H1 (cell line): ENCODE results near the gene GIGYF2. TPM values are rescaled to one million over a fixed set of nuclear protein-coding genes. Genes with fewer than 3 reads are reported as not detected.
"Not testable (repeated sequence)": the region's sequence is repeated elsewhere in the genome, so short reads cannot be mapped to it uniquely, and the experiment has no call there.

Experiments
- CTCF ChIA-PET: fragments of 300-600 bp; sonication (Branson Sonifier 250); formaldehyde crosslinking; loops from one replicate; lab custom pipeline; 2021; ENCODE audit not compliant: partially characterized antibody; lab: Charles Lee
- POLR2A ChIA-PET: fragments of 300-600 bp; sonication (Branson Sonifier 250); formaldehyde crosslinking; loops from one replicate; lab custom pipeline; 2021; ENCODE audit warnings: inconsistent platforms; ENCODE audit not compliant: partially characterized antibody; lab: Charles Lee
- DNase-seq, 2 experiments: peaks; one replicate each; pipeline versions ENCODE4 v3.0.0 to v3.0.0-alpha.2; 2010 to 2022; ENCODE audit warnings: low spot score in 2 of 2, low read depth in 1 of 2, mixed read lengths in 1 of 2
- FAIRE-seq: peaks from 2 replicates; lab custom pipeline; 2011; peaks lifted over from hg19 to GRCh38; lab: Jason Lieb, UNC
- H2AFZ ChIP-seq: 2 replicates; pipeline ENCODE4 v1.8.1; 2012; ENCODE audit warnings: low read length, inconsistent platforms
- H2AK5ac ChIP-seq: 2 replicates; pipeline ENCODE4 v1.6.1; 2013; ENCODE audit warnings: low read depth, low read length
- H2BK120ac ChIP-seq: replicated peaks from 2 replicates; pipeline ENCODE3; 2013; ENCODE audit warnings: low read depth, low read length, inconsistent platforms
- H2BK12ac ChIP-seq: 2 replicates; pipeline ENCODE4 v1.6.1; 2013; ENCODE audit warnings: low read depth, low read length
- H2BK15ac ChIP-seq: 2 replicates; pipeline ENCODE4 v1.6.1; 2013; ENCODE audit warnings: low read length
- H2BK20ac ChIP-seq: 2 replicates; pipeline ENCODE4 v1.6.1; 2013; ENCODE audit warnings: low read length
- H2BK5ac ChIP-seq: 2 replicates; pipeline ENCODE4 v1.6.1; 2013; ENCODE audit warnings: low read depth, low read length
- H3K14ac ChIP-seq: 2 replicates; pipeline ENCODE4 v1.6.1; 2013; ENCODE audit warnings: inconsistent platforms; ENCODE audit not compliant: insufficient read length
- H3K18ac ChIP-seq: 2 replicates; pipeline ENCODE4 v1.6.1; 2013; ENCODE audit warnings: low read length; ENCODE audit errors: extremely low read depth
- H3K23ac ChIP-seq: 2 replicates; pipeline ENCODE4 v1.6.1; 2013; ENCODE audit warnings: inconsistent platforms; ENCODE audit not compliant: insufficient read length
- H3K23me2 ChIP-seq: 2 replicates; pipeline ENCODE4 v1.6.1; 2013; ENCODE audit warnings: low read depth, low read length
- H3K27ac ChIP-seq: 2 replicates; pipeline ENCODE4 v1.6.1; 2011; ENCODE audit warnings: low read depth, low read length, inconsistent platforms
- H3K27me3 ChIP-seq, 4 experiments: replicated peaks in 1 of 4; 1 replicate in 1 of 4; 2 replicates in 3 of 4; pipeline versions ENCODE4 v1.6.1 to v1.8.1; 2011 to 2013; ENCODE audit warnings: low read length in 3 of 4, mild to moderate bottlenecking in 3 of 4, inconsistent platforms in 2 of 4, mixed read lengths in 2 of 4, moderate library complexity in 1 of 4; ENCODE audit not compliant: control insufficient read depth in 3 of 4, insufficient read depth in 3 of 4; ENCODE audit errors: extremely low read depth in 1 of 4
- H3K36me3 ChIP-seq, 4 experiments: 2 replicates each; pipeline versions ENCODE4 v1.6.1 to v1.8.1; 2011 to 2013; ENCODE audit warnings: mild to moderate bottlenecking in 4 of 4, low read length in 3 of 4, moderate library complexity in 2 of 4, control low read depth in 1 of 4, inconsistent platforms in 1 of 4; ENCODE audit not compliant: insufficient read depth in 4 of 4, control insufficient read depth in 2 of 4
- H3K4ac ChIP-seq: replicated peaks from 2 replicates; pipeline ENCODE3; 2013; ENCODE audit warnings: low read length, low read depth, mixed read lengths, inconsistent platforms; ENCODE audit not compliant: insufficient read length
- H3K4me1 ChIP-seq, 4 experiments: replicated peaks in 1 of 4; 1 replicate in 1 of 4; 2 replicates in 3 of 4; pipeline versions ENCODE4 v1.6.1 to v1.8.1; 2011 to 2013; ENCODE audit warnings: low read length in 3 of 4, inconsistent platforms in 2 of 4, mixed read lengths in 1 of 4; ENCODE audit not compliant: insufficient read depth in 4 of 4, control insufficient read depth in 3 of 4
- H3K4me2 ChIP-seq, 2 experiments: 2 replicates each; pipeline versions ENCODE4 v1.6.1 to v1.8.1; 2011 to 2013; ENCODE audit warnings: low read depth in 2 of 2, low read length in 2 of 2, control low read depth in 1 of 2, inconsistent platforms in 1 of 2, mild to moderate bottlenecking in 1 of 2; ENCODE audit not compliant: insufficient read depth in 1 of 2
- H3K4me3 ChIP-seq, 4 experiments: fragments of 200-600, 300-600 bp in 1 of 4; sonication (generic), shearing (Covaris generic), sonication (Bioruptor Twin) in 1 of 4; 2 replicates each; pipeline versions ENCODE4 v1.5.1 to v1.8.1; 2011 to 2016; ENCODE audit warnings: low read length in 4 of 4, low read depth in 3 of 4, control low read depth in 2 of 4, inconsistent platforms in 2 of 4, mild to moderate bottlenecking in 2 of 4, mixed read lengths in 1 of 4, moderate library complexity in 1 of 4; ENCODE audit not compliant: insufficient read depth in 2 of 4; ENCODE audit errors: extremely low read depth in 1 of 4
- H3K56ac ChIP-seq: replicated peaks from 2 replicates; pipeline ENCODE3; 2013; ENCODE audit warnings: low read depth, mild to moderate bottlenecking, mixed read lengths, low read length, inconsistent platforms; ENCODE audit not compliant: insufficient read length
- H3K79me1 ChIP-seq: 2 replicates; pipeline ENCODE4 v1.6.1; 2013; ENCODE audit warnings: low read depth, low read length, control low read depth
- H3K79me2 ChIP-seq, 2 experiments: 2 replicates each; pipeline versions ENCODE4 v1.6.1 to v1.8.1; 2012 to 2013; ENCODE audit warnings: low read length in 2 of 2, mild to moderate bottlenecking in 2 of 2, inconsistent platforms in 1 of 2; ENCODE audit not compliant: insufficient read depth in 2 of 2, control insufficient read depth in 1 of 2
- H3K9ac ChIP-seq, 4 experiments: replicated peaks in 1 of 4; 1 replicate in 1 of 4; 2 replicates in 3 of 4; pipeline versions ENCODE4 v1.6.1 to v1.8.1; 2011 to 2013; ENCODE audit warnings: low read depth in 3 of 4, low read length in 3 of 4, control low read depth in 2 of 4, mild to moderate bottlenecking in 2 of 4, moderate library complexity in 2 of 4, inconsistent platforms in 1 of 4; ENCODE audit errors: extremely low read depth in 1 of 4
- H3K9me3 ChIP-seq, 2 experiments: 2 replicates each; pipeline versions ENCODE4 v1.6.1 to v1.8.1; 2012 to 2013; ENCODE audit warnings: mild to moderate bottlenecking in 2 of 2, moderate library complexity in 2 of 2, control low read depth in 1 of 2, inconsistent platforms in 1 of 2, low read depth in 1 of 2, low read length in 1 of 2, mixed read lengths in 1 of 2; ENCODE audit not compliant: insufficient read depth in 2 of 2
- H4K20me1 ChIP-seq, 2 experiments: replicated peaks in 1 of 2; 2 replicates each; pipeline versions ENCODE3 to v1.8.1; 2011 to 2013; ENCODE audit warnings: inconsistent platforms in 2 of 2, low read length in 2 of 2, mild to moderate bottlenecking in 1 of 2; ENCODE audit not compliant: insufficient read depth in 2 of 2, control insufficient read depth in 1 of 2
- H4K5ac ChIP-seq: 2 replicates; pipeline ENCODE4 v1.6.1; 2013; ENCODE audit warnings: low read length, low read depth, mixed read lengths, inconsistent platforms; ENCODE audit not compliant: insufficient read length
- H4K8ac ChIP-seq: 2 replicates; pipeline ENCODE4 v1.8.0; 2013; ENCODE audit warnings: mild to moderate bottlenecking, moderate library complexity, low read length, inconsistent platforms; ENCODE audit not compliant: insufficient read depth; ENCODE audit errors: extremely low read depth
- H4K91ac ChIP-seq: replicated peaks from 2 replicates; pipeline ENCODE3; 2013; ENCODE audit warnings: low read length, mixed read lengths, inconsistent platforms; ENCODE audit not compliant: insufficient read length
- CBX5 ChIP-seq: fragments of 300-800, 300-1000 bp; sonication (generic); IDR thresholded peaks from 2 replicates; pipeline ENCODE4 v1.7.1; 2016; ENCODE audit warnings: antibody characterized with exemption, low read length, low read depth
- RNF2 ChIP-seq: fragments of 200-900, 300-1000 bp; sonication (generic); IDR thresholded peaks from 2 replicates; pipeline ENCODE4 v1.7.1; 2016; ENCODE audit warnings: borderline replicate concordance, low read depth, mild to moderate bottlenecking, antibody characterized with exemption, low read length; ENCODE audit not compliant: poor library complexity, severe bottlenecking; ENCODE audit errors: missing control alignments
- WGBS, 2 experiments: shearing (Covaris generic) in 1 of 2; methylation state at CpG; one replicate each; pipeline versions ENCODE4 v1.1.6 to v1.1.7; 2013 to 2015; ENCODE audit warnings: low lambda C conversion rate in 2 of 2, mixed read lengths in 2 of 2, inconsistent platforms in 1 of 2, low coverage in 1 of 2, missing lambda C conversion rate in 1 of 2; ENCODE audit not compliant: insufficient replicate concordance in 2 of 2, insufficient coverage in 1 of 2, insufficient read length in 1 of 2; ENCODE audit errors: extremely low coverage in 1 of 2, missing lambda C conversion rate in 1 of 2; 5-methylcytosine and 5-hydroxymethylcytosine counted together
- polyA plus RNA-seq, 7 experiments: library from polyadenylated mRNA; depleted of rRNA in 3 of 7; stranded (reverse) in 5 of 7; unstranded in 2 of 7; fragments of >200 nt in 5 of 7; fragments of 200-250 nt in 2 of 7; gene quantifications; 1 replicate in 5 of 7; 2 replicates in 1 of 7; 4 replicates in 1 of 7; pipeline versions ENCODE4 v1.2.1 to v1.2.3, GENCODE V29; 2011 to 2013; ENCODE audit warnings: missing spikeins in 2 of 7, mixed read lengths in 2 of 7
- total RNA-seq: library from RNA; stranded (reverse); fragmentation: NEBNext Ultra II Directional; extraction: Animal tissue kit (Norgen Biotek cat#: 25700); gene quantifications from 2 replicates; pipeline ENCODE4 v1.2.1, GENCODE V29; 2021

The GIGYF2 gene
- total and polyA plus RNA-seq, 2 of the 8 experiments (the other 6 are each of a cell fraction or from before 2014, with no cell fraction given), result 22.3 to 62.0 TPM

DNA sequence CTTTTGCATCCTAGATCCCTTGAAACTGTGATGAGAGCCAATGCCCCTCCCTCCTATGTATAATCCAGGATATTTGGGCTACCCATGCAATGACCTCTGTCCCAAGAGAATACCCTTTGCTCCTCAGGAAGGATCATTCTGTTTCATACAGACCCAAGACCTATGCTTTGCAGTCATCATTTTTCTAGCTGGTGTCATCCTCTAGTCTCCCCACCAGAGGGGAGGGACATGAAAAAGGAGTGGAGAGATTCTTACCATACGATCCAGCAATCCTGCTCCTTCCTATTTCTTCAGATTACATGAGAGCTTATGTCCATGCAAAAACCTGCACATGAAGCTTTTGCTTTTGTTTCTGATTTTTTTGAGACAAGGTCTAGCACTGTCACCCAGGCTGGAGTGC is 13.8 kb upstream of the GIGYF2 start (continued):
- TF ChIP-seq RNF2 (no peak), CBX5 (no peak)

DNA sequence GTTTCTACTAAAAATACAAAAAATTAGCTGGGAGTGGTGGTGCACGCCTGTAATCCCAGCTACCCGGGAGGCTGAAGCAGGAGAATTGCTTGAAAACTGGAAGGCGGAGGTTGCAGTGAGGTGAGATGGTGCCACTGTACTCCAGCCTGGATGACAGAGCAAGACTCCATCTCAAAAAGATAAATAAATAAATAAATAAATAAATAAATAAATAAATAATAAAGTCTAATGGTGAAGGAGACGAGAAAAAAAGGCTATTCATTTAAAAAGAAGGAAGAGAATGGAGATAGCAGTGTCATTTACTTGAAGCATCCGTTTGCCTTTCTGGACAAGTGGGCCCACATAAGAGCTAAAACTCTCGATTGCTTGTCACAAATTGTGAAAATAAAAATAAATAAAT is 11.7 kb upstream of the GIGYF2 start:
- H4K8ac ChIP-seq, H3K9me3 ChIP-seq, DNase-seq, H4K5ac ChIP-seq, FAIRE-seq, H3K79me2 ChIP-seq, H2BK5ac ChIP-seq, H2BK120ac ChIP-seq, H2BK15ac ChIP-seq, H3K79me1 ChIP-seq, H3K18ac ChIP-seq, POLR2A ChIA-PET, H2BK20ac ChIP-seq, H3K56ac ChIP-seq, H3K23ac ChIP-seq, H3K4me1 ChIP-seq, H4K91ac ChIP-seq, H3K27ac ChIP-seq, H3K4ac ChIP-seq, H3K27me3 ChIP-seq, H2AFZ ChIP-seq, H3K4me3 ChIP-seq, H3K14ac ChIP-seq, H4K20me1 ChIP-seq, H3K9ac ChIP-seq, H3K36me3 ChIP-seq, H3K23me2 ChIP-seq, H2AK5ac ChIP-seq, H2BK12ac ChIP-seq, H3K4me2 ChIP-seq: not testable (repeated sequence)
- CTCF ChIA-PET, result interaction anchor here (1.4 to 6.2 kb wide), 4 partner anchors 10 to 74 kb away, joined by 3 to 37 read pairs (median 7); no protein-coding TSS in a partner anchor
- whole genome bisulfite sequencing, 2 experiments, result 84% methylated on average over 6 of the region's 6 CpGs; no CpG with 5 or more reads in 1 of the 2 experiments
